ENCODE measurements around the gene PPA2. TPM values are rescaled to one million over a fixed set of nuclear protein-coding genes. Genes with fewer than 3 reads are reported as not detected.

The PPA2 gene
- total and polyA plus RNA-seq, 2 donors (not counting 1 experiment from before 2014, with no cell fraction given) = 26.9 to 51.5 TPM

GRCh38 chr4:105451346-105451745 is 22.5 kb downstream of the PPA2 start:
- DNase-seq (no peak), ATAC-seq (ENCODE audit: low read depth) (no peak)
- Histone ChIP-seq H3K27ac (ENCODE audit: low read length in 2 of 2) (no peak overlapping the region), H3K4me1 (ENCODE audit: control insufficient read depth in 2 of 2, insufficient read depth in 2 of 2, low read length in 2 of 2) (no peaks in the 10 kb centered on the region), H3K9ac (ENCODE audit: low read length) (no peak overlapping the region), H3K36me3 (replicated peaks in 1 of 2; ENCODE audit: control extremely low read depth in 1 of 2, control insufficient read depth in 1 of 2, extremely low read depth in 1 of 2, insufficient read depth in 2 of 2, low read length in 1 of 2) (peaks cover 8 to 28% of the 10 kb centered on the region in 2 experiments), H3K79me2 (ENCODE audit: control insufficient read depth, insufficient read depth, low read length) (no peaks in the 10 kb centered on the region), H2AFZ (ENCODE audit: insufficient read depth, low read depth, low read length, poor library complexity, severe bottlenecking) (no peak overlapping the region), H3K9me3 (ENCODE audit: control extremely low read depth in 1 of 3, control insufficient read depth in 2 of 3, insufficient read depth in 1 of 3, low read length in 2 of 3) (no peaks in the 10 kb centered on the region), H3K4me3 (ENCODE audit: control extremely low read depth in 1 of 5, extremely low read depth in 1 of 5, insufficient read depth in 1 of 5, low read depth in 2 of 5, low read length in 4 of 5) (no peak overlapping the region), H4K20me1 (ENCODE audit: control insufficient read depth, insufficient read depth, low read length, poor library complexity, severe bottlenecking) (no peaks in the 10 kb centered on the region), H3K4me2 (replicated peaks; ENCODE audit: low read depth, low read length, poor library complexity, severe bottlenecking) (no peak overlapping the region), H3K27me3 (replicated peaks in 1 of 4; ENCODE audit: control extremely low read depth in 1 of 4, control insufficient read depth in 3 of 4, insufficient read depth in 4 of 4, low read length in 3 of 4) (no peaks in the 10 kb centered on the region)
- Mint-ChIP-seq H3K9me3 (ENCODE audit: insufficient read depth) (no peaks in the 10 kb centered on the region), H3K27me3 (no peaks in the 10 kb centered on the region), H3K4me3 (no peak overlapping the region), H3K27ac (no peak overlapping the region), H3K4me1 (peaks cover 2% of the 10 kb centered on the region)
- intact Hi-C loops (cut with micrococcal nuclease) = no loop called here
- POLR2A ChIA-PET = no interaction called here
- CTCF ChIA-PET = interaction anchor here (1.1 kb wide), 1 partner anchor 8 kb away, joined by 4 read pairs; no protein-coding TSS in a partner anchor
- WGBS (ENCODE audit: insufficient coverage) = 88% methylated on average over 1 of the region's 2 CpGs
- TF ChIP-seq EZH2 (IDR thresholded peaks at IDR 0.05; ENCODE audit: borderline replicate concordance, insufficient read depth, low read depth, low read length, poor library complexity, severe bottlenecking) (no peak), CTCF (IDR thresholded peaks at IDR 0.05) (no peak)

DNA sequence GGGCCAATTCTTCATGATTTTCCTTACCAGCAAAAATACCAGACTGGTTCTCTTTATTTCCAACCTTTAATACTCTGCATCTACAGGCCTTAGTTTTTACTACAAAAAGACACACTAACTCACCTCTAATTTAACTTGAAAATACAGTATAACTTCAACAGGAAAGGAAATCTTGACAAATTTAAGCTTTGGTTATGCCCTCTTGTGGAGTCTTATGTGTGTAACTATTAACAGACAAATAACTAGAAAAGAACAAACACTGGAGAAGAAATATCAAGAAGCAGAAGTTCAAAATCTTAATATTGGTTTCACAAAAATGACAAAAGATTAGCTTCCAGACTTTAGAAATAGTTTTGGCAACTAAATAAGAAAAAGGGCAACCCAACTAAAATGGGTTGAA is 33.0 kb downstream of the PPA2 start:
- Mint-ChIP-seq H3K27me3 (no peaks in the 10 kb centered on the region), H3K4me1 (peaks cover 1% of the 10 kb centered on the region), H3K27ac (no peak overlapping the region), H3K9me3 (ENCODE audit: insufficient read depth) (no peaks in the 10 kb centered on the region), H3K4me3 (no peak overlapping the region)
- Histone ChIP-seq H3K9ac (ENCODE audit: low read length) (no peak overlapping the region), H2AFZ (ENCODE audit: insufficient read depth, low read depth, low read length, poor library complexity, severe bottlenecking) (no peak overlapping the region), H4K20me1 (ENCODE audit: control insufficient read depth, insufficient read depth, low read length, poor library complexity, severe bottlenecking) (no peaks in the 10 kb centered on the region), H3K4me3 (ENCODE audit: control extremely low read depth in 1 of 5, extremely low read depth in 1 of 5, insufficient read depth in 1 of 5, low read depth in 2 of 5, low read length in 4 of 5) (no peak overlapping the region), H3K79me2 (ENCODE audit: control insufficient read depth, insufficient read depth, low read length) (no peaks in the 10 kb centered on the region), H3K36me3 (replicated peaks in 1 of 2; ENCODE audit: control extremely low read depth in 1 of 2, control insufficient read depth in 1 of 2, extremely low read depth in 1 of 2, insufficient read depth in 2 of 2, low read length in 1 of 2) (peaks cover 2 to 19% of the 10 kb centered on the region in 2 experiments), H3K4me1 (ENCODE audit: control insufficient read depth in 2 of 2, insufficient read depth in 2 of 2, low read length in 2 of 2) (peaks cover 5 to 11% of the 10 kb centered on the region in 2 donors), H3K27me3 (replicated peaks in 1 of 4; ENCODE audit: control extremely low read depth in 1 of 4, control insufficient read depth in 3 of 4, insufficient read depth in 4 of 4, low read length in 3 of 4) (no peaks in the 10 kb centered on the region), H3K9me3 (ENCODE audit: control extremely low read depth in 1 of 3, control insufficient read depth in 2 of 3, insufficient read depth in 1 of 3, low read length in 2 of 3) (peaks cover 0 to 3% (median 2%) of the 10 kb centered on the region in 3 donors), H3K27ac (ENCODE audit: low read length in 2 of 2) (no peak overlapping the region), H3K4me2 (replicated peaks; ENCODE audit: low read depth, low read length, poor library complexity, severe bottlenecking) (no peak overlapping the region)
- ATAC-seq (ENCODE audit: low read depth) (no peak), DNase-seq (no peak)
- ChIA-PET POLR2A (no interaction called here), CTCF (no interaction called here)
- TF ChIP-seq CTCF (IDR thresholded peaks at IDR 0.05) (no peak), EZH2 (IDR thresholded peaks at IDR 0.05; ENCODE audit: borderline replicate concordance, insufficient read depth, low read depth, low read length, poor library complexity, severe bottlenecking) (no peak)
- intact Hi-C loops (cut with micrococcal nuclease) = no loop called here

Measured in B cell (primary cell).